Measurements from ENCODE around the gene CRYGA.
"Not testable (repeated sequence)": the region's sequence is repeated elsewhere in the genome, so short reads cannot be mapped to it uniquely, and the experiment has no call there.

Gene CRYGA

DNA sequence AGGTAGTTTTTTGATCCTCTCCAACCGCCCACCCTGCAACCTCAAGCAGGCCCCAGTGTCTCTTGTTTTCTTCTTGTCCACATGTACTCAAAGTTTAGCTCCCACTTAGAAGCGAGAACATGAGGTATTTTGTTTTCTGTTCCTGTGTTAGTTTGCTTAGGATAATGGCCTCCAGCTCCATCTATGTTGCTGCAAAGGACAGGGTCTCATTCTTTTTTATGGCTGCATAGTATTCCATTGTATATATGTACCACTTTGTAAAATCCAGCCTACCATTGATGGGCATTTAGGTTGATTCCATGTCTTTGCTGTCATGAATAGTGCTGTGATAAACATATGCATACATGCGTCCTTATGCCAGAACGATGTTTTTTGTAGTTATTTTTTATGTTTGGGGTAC, 36.3 kb downstream of the CRYGA start:
- in situ Hi-C loops (cut with HindIII; ENCODE audit: low sequenced_read_pairs): no loop called here

DNA sequence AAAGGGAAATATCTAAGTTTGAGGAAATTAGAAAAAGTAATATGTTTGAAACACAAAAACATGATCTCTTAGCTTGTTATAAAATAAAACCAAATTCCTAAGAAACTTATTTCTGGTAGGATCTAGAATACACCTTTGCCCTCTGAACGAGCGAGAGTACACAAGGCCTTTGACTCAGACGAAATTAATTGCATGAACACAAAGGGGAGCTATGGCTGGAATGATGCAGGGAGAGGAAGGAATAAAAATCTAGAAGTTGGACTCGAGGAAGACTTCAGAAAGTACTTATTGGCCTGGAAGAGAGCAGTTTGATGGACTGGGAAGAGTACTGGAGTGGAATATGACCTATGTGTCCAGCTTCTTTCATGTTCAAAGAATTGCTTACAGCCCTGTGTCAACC, 38.1 kb downstream of the CRYGA start:
- in situ Hi-C loops (cut with HindIII; ENCODE audit: low sequenced_read_pairs): no loop called here

DNA sequence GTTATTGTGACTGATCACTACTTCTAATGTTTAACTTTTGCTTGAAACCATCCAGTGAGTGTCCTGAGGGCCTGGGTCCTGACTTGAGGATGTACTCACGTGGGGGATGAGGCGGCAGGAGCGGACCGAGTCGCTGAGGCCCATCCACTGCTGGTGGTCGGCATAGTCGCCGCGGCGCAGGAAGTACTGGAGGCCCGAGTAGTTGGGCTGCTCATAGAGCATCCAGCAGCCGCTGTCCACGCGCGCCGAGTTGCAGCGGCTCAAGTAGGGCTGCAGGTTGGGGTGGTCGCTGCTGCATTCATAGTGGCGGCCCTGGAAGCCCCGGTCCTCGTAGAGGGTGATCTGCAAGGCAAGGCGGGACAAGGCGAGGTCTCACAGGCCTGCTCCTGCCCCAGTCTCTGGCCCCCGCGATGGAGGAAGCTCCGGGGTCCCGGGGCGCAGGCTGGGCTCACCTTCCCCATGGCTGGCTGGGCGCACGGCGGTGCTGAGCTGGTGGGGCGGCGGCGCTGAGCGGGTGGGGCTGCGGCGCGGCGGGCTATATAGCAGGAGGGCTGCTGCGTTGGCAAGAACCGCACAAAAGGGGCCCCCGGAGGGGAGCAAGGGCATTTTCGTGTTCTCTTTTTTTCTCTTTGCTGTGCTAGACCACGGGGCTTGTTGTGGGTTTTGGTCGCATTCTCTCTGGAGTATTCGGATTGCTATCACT, 39.2 kb downstream of the CRYGA start, which contains the start of gene CRYGD:
Gene CRYGD (minus strand): TSS at position 512 of the 703 bp plus-strand sequence. CDS start 51 bp downstream, at position 461.
- in situ Hi-C loops (cut with HindIII; ENCODE audit: low sequenced_read_pairs): not testable (repeated sequence)

DNA sequence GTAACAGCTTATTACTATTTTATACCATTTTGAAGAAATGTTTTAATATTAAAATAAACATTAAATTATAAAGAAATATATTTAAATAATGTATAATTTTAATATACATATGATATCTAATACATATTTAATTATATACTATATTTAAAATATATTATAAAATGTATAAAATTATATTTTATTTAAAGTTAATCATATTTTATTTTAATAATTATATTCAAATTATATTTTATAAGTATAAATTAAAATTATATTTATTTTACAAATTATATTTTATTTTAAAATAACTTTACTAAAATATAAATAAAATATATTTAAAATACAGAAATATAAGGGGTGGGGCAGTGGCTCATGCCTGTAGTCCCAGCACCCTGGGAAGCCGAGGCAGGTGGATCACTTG, 41.1 kb downstream of the CRYGA start:
- in situ Hi-C loops (cut with HindIII; ENCODE audit: low sequenced_read_pairs): no loop called here

DNA sequence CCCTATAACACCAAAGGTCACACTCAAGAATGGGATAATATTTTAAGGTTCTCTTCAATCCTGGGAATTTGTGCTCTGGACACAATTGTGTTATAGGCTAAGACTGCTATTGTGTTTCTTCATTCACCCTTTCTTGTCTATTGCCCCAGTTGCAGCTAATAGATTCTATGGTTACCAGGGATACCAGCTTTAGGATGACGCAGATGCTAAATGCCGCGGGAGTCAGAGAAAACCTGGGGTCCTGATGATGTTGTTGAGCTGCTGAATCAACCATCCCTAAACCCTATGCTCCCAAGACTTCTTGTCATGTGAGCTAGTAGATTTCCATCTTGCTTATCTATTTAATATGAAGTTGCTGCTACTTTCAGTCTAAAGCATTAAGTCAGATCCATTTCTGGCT, 44.5 kb downstream of the CRYGA start:
- in situ Hi-C loops (cut with HindIII; ENCODE audit: low sequenced_read_pairs): no loop called here

DNA sequence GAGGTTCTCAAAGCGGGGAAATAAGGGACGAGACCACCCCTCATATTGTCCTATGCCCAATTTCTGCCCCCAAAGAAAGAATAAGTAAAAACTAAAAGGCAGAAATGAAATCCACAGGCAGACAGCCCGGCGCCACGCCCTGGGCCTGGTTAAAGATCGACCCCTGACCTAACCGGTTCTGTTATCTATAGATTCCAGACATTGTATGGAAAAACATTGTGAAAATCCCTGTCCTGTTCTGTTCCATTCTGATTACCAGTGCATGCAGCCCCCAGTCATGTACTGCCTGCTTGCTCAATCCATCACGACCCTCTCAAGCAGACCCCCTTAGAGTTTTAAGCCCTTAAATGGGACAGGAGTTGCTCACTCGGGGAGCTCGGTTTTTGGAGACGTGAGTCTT, 46.0 kb downstream of the CRYGA start:
- in situ Hi-C loops (cut with HindIII; ENCODE audit: low sequenced_read_pairs): not testable (repeated sequence)

DNA sequence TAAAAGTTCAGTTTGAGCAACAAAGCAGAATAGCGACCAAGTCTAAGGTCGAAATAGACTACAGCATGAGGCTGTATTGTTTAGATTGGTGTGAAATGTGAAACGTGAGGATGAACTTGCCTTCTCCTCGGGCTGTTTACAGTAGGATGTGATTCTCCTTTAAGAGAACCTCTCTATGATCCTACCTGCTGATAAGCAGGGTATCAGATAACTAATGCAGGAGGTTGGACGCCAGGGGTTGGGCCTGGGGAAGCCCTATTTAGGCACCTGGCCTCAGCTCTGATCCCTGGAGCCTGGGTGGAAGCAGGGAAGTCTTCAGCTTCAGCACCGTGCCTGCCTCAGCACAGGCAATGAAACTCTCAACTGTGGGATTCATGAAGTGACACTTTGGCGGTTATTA, 50.4 kb downstream of the CRYGA start:
- in situ Hi-C loops (cut with HindIII; ENCODE audit: low sequenced_read_pairs): no loop called here

DNA sequence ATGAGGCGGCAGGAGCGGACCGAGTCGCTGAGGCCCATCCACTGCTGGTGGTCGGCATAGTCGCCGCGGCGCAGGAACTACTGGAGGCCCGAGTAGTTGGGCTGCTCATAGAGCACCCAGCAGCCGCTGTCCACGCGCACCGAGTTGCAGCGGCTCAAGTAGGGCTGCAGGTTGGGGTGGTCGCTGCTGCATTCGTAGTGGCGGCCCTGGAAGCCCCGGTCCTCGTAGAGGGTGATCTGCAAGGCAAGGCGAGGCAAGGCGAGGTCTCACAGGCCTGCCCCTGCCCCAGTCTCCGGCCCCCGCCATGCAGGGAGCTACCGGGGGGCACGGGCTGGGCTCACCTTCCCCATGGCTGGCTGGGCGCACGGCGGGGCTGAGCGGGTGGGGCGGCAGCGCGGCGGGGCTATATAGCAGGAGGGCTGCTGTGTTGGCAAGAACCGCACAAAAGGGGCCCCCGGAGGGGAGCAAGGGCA, 51.1 kb downstream of the CRYGA start:
- in situ Hi-C loops (cut with HindIII; ENCODE audit: low sequenced_read_pairs): not testable (repeated sequence)
